Breast epithelium (tissue), 3 donors: Measurements from ENCODE around the gene SERPINA7.

Experiments used
- POLR2A ChIP-seq: fragments of 450-650 bp; IDR thresholded peaks from one replicate; pipeline ENCODE4 v1.6.1; 2016; ENCODE audit warnings: antibody characterized with exemption, mild to moderate bottlenecking, moderate library complexity
- POLR2AphosphoS5 ChIP-seq, 3 donors: sonication (generic); formaldehyde crosslinking; IDR thresholded peaks; one replicate each; pipeline ENCODE4 v1.6.1; 2017; ENCODE audit warnings: antibody characterized with exemption in 3 of 3
- TF ChIP-seq, protein P1 (sequence below), 3 donors: fragments of 450-650 bp; IDR thresholded peaks; one replicate each; pipeline ENCODE4 v1.5.1; 2016 to 2017; ENCODE audit warnings: antibody characterized with exemption in 3 of 3, mild to moderate bottlenecking in 3 of 3, moderate library complexity in 3 of 3

GRCh38 chrX:106050054-106050453, 11.5 kb upstream of the SERPINA7 start:
- TF ChIP-seq, protein P1, sequence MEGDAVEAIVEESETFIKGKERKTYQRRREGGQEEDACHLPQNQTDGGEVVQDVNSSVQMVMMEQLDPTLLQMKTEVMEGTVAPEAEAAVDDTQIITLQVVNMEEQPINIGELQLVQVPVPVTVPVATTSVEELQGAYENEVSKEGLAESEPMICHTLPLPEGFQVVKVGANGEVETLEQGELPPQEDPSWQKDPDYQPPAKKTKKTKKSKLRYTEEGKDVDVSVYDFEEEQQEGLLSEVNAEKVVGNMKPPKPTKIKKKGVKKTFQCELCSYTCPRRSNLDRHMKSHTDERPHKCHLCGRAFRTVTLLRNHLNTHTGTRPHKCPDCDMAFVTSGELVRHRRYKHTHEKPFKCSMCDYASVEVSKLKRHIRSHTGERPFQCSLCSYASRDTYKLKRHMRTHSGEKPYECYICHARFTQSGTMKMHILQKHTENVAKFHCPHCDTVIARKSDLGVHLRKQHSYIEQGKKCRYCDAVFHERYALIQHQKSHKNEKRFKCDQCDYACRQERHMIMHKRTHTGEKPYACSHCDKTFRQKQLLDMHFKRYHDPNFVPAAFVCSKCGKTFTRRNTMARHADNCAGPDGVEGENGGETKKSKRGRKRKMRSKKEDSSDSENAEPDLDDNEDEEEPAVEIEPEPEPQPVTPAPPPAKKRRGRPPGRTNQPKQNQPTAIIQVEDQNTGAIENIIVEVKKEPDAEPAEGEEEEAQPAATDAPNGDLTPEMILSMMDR (IDR thresholded peaks at IDR 0.05): no peak
- no peak for TF ChIP-seq POLR2A
- TF ChIP-seq POLR2AphosphoS5 (IDR thresholded peaks at IDR 0.05): no peak
